A673 (cell line): ENCODE results near the gene CIAO3.

Experiments
- EZH2 ChIP-seq: fragments of 200-600 bp; sonication (generic); IDR thresholded peaks from 2 replicates; pipeline ENCODE4 v1.6.1; 2017; ENCODE audit warnings: borderline replicate concordance, low read depth, mild to moderate bottlenecking, mixed read lengths, antibody characterized with exemption, low read length; ENCODE audit not compliant: poor library complexity, severe bottlenecking
- TF ChIP-seq, protein P1 (sequence below): fragments of 300-800, 200-600 bp; sonication (generic); conservative IDR thresholded peaks from 2 replicates; pipeline ENCODE4 v1.5.1; 2017; ENCODE audit warnings: low read depth, mild to moderate bottlenecking, antibody characterized with exemption, low read length, moderate library complexity, mixed read lengths

DNA sequence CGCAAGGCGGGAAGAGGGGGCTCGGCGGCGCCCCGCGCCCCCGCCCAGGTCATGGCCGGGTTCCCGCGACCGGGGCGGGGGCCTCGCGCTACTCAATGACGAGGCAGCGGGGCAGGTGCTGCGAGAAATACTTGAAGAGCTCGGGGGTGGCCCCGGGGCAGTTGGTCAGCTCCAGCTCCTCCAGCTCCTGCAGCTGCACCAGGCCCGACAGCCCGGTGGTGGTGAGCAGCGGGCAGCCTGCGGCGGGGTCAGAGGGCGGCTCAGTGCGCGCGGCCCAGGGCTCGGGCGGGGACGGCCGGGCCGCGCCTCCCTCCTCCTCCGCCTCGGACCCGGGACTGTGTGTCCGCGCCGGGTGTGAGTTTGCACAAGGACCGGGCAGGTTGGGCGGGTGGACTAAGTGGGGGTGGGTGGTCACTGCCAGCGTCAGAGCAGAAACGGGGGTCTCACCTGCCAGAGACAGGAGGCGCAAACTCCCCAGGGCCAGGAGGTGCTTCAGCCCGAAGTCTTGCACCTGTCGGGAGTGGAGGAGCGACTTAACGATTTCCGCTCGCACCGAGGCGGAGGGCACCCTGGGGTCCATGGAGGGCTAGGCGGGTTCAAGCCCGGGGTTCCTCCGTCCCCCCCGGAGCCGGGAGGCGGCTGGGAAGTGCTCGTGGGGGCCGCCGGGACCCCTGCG, 46.5 kb downstream of the CIAO3 start:
- TF ChIP-seq, protein P1, sequence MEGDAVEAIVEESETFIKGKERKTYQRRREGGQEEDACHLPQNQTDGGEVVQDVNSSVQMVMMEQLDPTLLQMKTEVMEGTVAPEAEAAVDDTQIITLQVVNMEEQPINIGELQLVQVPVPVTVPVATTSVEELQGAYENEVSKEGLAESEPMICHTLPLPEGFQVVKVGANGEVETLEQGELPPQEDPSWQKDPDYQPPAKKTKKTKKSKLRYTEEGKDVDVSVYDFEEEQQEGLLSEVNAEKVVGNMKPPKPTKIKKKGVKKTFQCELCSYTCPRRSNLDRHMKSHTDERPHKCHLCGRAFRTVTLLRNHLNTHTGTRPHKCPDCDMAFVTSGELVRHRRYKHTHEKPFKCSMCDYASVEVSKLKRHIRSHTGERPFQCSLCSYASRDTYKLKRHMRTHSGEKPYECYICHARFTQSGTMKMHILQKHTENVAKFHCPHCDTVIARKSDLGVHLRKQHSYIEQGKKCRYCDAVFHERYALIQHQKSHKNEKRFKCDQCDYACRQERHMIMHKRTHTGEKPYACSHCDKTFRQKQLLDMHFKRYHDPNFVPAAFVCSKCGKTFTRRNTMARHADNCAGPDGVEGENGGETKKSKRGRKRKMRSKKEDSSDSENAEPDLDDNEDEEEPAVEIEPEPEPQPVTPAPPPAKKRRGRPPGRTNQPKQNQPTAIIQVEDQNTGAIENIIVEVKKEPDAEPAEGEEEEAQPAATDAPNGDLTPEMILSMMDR: no peak
- peak; percentile 70 for TF ChIP-seq EZH2
